GM18505 (cell line): ENCODE measurements around the gene APOBEC3H.

Source experiments
- ATAC-seq: cut with Tn5 transposase; IDR thresholded peaks from one replicate; pipeline ENCODE4 v1.9.1; 2021; ENCODE audit not compliant: unreplicated experiment
- POLR2A ChIP-seq: IDR thresholded peaks from 4 replicates; pipeline ENCODE4 v1.6.1; 2011; ENCODE audit warnings: borderline replicate concordance; ENCODE audit not compliant: insufficient read depth, insufficient read length; ENCODE audit errors: extremely low read depth

APOBEC3H gene

DNA sequence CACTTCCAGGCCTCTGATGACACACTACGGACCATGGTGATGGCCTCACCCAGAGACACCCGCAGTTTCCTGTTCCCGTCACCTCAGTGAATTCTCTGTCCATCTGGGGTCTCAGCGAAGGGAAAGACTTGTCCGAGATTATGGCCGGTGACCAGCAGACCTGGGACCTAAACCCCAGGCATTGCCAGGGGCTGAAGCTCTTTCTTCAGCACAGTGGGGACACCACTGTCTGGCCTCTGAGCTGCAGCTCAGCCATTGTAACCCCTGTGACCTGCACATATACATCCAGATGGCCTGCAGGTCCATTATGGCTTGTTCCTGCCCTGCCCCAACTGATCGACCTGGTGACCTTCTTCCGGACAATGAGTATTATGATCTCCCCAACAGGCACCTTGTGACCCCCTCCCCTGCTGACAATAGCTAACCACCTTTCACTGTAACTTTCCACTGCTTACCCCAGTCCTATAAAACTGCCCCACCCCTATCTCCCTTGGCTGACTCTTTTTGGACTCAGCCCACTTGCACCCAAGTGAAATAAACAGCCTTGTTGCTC, 33.2 kb downstream of the APOBEC3H start:
- TF ChIP-seq POLR2A: no peak
- no peak for ATAC-seq

DNA sequence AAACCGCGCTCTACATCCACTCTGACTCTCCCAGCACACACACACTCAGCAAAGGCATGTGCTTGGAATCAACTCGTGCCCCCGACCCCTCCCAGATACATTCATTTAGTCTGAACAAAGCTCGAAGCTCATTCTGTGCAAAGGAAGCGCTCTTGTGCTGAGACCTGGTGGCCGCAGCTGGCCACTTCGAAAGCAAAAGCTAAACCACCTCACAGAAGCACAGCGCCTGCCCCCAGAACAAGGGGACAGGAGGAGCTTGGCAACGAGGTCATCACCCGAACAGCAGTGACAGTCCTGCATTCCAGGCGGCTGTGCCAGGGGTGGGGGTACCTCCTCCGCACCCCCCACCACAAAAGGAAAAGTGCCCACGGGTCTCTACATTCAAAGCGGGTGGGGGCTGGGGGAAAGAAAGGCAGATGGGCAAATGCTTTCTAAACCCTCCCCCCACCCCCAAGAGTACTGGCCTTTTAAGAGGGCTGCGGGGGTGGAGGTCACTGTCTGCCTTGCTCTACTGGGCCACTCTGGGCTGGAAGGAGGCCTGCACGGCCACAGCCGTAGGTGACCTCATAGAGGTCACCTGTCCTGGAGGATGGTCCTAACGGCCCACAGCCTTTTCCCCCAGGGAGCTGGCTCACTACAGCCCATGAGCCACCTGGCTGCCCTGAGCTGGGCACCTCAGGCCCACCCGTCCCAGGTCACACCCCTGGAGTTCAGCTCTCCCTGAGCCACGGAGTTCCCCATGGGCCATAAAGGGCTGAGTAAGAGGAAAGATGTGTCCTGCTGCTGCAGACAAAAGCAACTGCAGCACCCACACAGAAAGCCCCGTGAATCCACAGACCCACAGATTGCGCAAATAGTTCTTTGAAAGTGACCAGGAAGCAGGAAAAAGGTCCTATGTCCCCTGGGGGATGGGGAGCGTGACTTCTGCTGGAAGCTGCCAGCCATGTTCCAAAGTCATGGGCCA, 34.1 kb downstream of the APOBEC3H start:
- TF ChIP-seq POLR2A: no peak
- ATAC-seq: no peak

DNA sequence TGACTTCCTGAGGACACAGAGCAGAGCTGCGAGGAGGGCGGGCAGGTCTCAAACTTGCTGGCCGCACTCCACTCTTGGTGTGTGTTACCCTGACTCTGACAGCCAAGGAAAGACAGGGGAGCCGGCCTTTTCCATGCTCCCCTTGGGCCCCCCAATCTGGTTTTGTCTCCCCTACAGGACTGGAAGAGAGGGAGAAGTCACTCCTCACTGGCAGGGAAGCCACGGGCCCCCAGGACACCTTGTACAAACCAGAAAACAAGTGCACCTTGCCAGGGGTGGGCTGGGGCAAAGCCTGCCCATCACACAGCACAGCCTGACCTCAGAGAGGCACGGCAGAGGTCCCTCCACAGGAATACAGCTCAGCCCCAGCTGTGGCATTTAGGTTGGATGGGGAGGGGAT, 35.2 kb downstream of the APOBEC3H start:
- no peak for ATAC-seq
- TF ChIP-seq POLR2A: no peak

DNA sequence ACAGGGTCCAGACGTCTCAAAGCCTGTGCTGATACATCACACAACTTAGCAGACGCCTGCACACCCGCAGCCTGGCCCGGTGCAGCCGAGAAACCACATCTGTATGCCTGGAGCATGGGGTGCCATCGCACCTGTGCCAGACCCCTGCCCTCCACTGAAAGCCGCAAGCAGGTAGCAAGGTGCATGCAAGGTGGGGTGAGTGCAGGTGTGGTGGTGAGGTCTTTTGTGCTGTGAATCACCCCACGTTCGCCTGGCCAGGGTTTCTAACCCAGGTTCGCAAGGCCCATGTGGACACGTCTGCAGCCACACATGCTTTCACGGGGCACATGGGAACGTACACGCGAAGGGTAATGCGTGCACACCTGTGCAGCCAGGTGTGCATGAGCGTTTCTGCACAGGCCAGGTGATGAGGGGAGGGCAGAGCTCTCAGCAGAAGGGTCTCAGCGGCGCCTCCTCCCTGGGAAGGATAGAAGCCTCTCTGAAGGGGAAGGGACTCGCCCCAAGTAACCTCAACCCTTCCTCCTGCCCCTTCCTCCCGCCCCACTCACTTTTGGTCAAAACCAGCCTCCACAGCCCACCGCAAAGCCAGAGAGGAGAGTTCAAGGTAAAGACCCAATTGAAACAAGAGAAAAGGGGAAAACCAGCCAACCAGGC, 36.0 kb downstream of the APOBEC3H start:
- no peak for ATAC-seq
- TF ChIP-seq POLR2A: no peak

DNA sequence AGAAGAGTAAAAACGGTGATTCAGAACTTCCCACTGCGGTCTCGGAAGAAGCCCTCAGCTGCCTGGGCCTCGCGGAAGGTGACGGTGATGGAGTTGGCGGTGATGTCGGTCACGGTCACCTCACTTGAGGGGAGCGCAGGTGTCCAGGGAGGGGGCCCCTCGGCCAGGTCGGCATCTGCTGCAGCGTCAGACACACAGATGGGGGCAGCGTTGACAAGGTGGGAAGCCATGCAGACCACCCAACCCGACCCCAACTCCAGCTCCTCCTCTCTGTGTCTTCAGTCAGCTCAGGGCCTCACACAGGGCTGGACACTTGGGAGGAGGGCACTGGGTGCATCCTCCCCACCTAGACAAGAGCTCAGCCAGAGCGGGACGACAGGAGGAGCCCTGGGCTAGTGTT, 36.8 kb downstream of the APOBEC3H start:
- TF ChIP-seq POLR2A: no peak

DNA sequence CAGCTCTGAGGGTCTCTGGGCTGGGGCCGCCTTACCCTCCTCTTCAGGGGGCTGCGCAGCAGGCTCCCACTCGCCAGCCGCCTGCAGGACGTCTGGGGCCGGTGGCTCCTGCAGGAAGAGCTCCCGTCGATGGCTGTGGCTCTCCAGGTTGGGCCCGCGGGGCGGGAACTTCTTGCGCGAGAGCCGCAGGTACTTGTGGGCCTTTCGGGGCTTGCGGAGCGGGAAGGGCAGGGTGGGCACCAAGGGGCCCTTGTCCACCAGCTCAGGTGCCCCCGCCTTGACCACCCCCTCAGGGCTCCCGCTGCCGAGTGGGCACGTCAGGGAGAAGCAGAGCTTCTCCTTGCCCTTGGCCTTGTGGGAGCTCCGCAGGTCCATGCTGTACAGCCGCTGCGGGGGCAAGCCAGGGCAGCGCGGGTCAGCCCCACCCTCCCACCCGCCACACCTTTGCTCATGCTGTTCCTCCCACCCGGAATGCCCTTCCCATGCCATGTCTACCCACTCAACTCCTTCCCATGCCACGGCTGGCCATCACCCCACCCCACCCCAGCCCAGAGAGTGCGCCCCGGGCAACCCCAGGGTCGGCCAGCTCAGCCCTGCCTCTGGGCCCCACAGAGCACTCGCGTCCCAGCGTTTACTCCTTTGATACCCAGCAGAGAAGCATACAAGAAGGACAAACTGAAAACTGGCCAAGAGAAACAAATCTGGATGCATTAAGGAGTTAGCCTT, 37.5 kb downstream of the APOBEC3H start:
- ATAC-seq: no peak

More for the DNA sequence above, 36.8 kb downstream of the APOBEC3H start:
- no peak for ATAC-seq

DNA sequence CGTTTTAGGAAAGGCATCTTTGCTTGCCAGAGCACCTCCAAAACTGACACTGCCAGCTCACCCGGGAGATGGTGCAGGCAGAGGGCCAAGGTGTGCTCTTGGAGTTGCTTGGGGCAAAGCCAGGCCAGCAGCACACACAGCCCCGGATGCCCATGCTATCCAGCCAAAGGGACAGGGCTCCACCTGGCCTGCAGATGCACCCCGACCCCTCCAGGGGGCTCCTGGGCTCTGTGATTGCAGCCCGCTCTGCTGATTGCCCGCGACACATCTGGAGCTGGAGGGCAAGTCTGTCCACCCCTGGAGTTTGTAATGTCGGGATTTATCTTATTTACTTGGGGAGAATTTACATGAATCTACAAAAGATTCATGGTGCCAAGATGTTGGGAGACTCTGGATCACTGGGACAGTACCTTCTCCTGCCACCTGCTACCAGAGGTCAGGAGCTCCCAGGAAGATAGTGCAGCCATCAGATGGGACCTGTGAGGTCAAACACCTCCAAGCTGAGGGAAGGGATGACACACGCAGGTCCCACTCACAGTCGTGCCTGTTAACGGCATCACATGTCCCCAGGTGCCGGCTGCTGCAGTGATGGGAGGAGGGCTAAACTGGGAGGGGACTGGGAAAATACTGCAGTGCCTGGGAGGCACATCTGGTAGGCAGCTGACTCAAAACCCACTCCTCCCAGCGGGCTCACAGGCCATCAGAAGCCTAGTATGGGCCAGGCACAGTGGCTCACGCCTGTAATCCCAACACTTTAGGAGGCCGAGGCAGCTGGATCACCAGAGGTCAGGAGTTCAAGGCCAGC, 38.2 kb downstream of the APOBEC3H start:
- no peak for ATAC-seq

More for the DNA sequence above, 37.5 kb downstream of the APOBEC3H start:
- TF ChIP-seq POLR2A: no peak

DNA sequence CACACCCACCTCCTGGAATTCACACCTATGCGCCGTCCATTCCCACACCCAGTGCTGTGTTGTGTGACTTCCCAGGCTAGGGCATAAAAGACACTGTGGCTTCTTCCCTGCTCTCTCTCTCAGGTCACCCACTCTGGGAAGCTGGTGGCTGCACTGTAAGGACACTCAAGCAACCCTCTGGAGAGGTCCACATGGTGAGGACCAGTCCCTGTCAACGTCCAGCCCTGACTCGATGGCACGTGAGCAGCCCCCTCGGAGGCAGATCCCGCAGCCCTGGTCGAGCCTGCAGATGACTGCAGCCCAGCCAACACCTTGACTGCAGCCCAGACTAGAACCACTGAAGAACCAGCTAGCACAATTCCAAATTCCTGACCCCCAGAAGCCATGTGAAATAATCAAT, 39.3 kb downstream of the APOBEC3H start:
- ATAC-seq: no peak
- TF ChIP-seq POLR2A: no peak

More for the DNA sequence above, 38.2 kb downstream of the APOBEC3H start:
- TF ChIP-seq POLR2A: no peak

DNA sequence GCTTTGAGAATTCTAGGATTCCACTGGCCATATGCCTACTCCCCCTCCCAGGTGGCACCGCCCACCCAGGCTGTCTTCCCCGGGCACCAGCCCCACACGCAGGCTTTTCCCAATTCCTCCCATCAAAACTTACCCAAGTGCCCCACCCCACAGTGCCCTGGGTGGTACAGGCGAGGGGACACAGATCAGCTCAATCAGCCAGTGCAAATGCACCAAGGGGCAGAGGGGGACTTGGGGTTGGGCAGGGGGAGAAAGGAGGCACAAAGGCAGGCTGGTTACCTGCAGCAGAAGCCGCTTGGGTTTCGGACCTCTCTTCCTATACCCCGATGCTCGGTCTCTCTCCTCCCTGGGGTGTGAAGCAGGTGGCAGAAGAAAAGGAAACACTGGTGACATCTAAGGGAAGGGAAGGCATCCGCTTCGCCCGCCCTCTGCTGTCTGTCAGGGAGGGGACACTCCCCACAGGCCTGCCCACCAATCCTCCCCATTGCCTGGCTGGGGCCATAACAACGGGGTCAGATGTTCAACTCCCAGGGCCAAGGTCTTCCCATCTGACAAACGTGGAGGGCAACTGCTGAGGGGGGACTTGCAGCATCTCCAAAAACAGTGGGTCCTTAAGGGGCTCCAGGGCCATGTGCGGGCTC, 41.4 kb downstream of the APOBEC3H start:
- TF ChIP-seq POLR2A: no peak
- no peak for ATAC-seq

DNA sequence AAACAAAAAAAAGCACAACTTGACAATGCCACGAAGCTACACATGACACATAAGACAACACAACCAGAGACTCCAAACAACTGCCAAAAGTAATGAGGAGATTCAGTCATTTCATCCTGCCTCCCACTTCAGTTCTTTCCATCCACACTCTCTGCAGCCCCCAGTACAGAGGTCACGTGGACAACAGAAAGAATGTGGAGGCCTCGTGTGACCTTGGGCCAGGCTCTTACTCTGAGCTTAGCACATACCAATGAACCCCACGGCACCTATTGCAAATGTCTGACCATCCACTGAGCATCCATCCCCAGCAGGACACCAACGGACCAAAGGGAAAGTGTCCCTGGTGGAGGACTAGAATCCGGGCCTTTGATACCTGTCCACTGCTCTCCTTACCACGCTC, 42.9 kb downstream of the APOBEC3H start:
- ATAC-seq: no peak

DNA sequence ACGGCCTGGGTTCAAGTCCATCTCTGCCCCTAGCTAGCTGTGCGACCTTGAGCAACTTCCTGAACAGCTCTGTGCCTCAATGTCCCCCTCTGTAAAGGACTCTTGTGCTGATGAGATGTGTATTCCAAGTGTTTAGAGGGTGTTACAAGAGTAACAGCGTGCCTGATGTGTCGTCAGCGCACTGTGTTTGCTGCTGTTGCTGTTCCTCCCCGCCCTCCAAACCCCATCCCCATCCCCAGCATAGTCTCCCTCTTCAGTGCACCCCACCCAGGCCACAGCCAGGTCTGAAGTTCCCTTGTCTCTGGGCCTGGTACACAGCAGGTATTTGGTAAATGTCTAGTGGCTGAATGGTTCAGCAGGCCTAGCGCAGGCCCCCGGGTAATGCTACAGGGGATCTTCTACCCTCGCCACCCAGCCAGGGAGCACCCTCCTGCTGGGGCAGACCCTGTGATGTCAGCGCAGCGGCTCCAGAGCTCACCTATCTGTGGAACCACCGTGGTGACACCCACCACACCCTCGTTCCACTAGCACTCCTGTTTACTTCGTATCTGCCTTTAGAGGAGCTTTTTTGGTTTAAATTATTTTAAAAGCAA, 45.1 kb downstream of the APOBEC3H start:
- ATAC-seq: no peak
- TF ChIP-seq POLR2A: no peak

More for the DNA sequence above, 42.9 kb downstream of the APOBEC3H start:
- TF ChIP-seq POLR2A: no peak
